ENCODE results near the gene NEIL3. TPM values are rescaled to one million over a fixed set of nuclear protein-coding genes. Genes with fewer than 3 reads are reported as not detected.

The NEIL3 gene
- total RNA-seq, 4 donors from 2014 or later = 1.1 to 3.1 (median 2.1) TPM

DNA sequence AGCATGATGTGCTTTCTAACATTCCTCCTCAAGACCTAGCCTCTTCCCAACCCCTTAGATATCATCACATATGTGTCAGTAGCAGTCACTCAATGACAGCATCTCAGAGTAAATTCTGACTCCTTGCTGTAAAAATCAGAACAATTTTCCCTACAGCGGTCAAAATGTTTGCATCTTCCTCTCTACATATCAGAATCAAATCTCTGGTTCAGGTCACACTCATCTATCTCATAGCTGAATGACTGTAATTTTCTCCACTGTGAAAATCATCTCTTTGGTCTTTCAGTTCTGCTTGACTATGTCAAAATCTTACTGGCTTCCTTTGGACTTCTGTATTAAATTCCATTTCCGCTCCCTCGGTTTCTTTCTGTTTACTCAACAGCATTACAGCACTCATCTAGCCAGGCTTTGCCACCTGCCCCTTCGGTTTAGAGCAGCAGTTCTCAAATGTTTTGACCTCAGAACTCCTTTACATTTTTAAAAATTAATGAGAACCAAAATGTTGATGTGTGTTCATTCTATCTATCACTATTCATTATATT is 75.3 kb downstream of the NEIL3 start:
- H3K27me3 ChIP-seq = no peaks in the 10 kb centered on the region
- peaks cover 1% of the 10 kb centered on the region for H3K4me1 ChIP-seq
- no peak overlapping the region for H3K4me3 ChIP-seq
- no peaks in the 10 kb centered on the region for H3K9me3 ChIP-seq
- no peaks in the 10 kb centered on the region for H3K36me3 ChIP-seq
- DNase-seq (ENCODE audit: low spot score in 2 of 2) = no peak
- WGBS = 85% methylated on average over 4 of the region's 4 CpGs
- no peak overlapping the region for H3K27ac ChIP-seq
- TF ChIP-seq EP300 (IDR thresholded peaks at IDR 0.05) = no peak
- TF ChIP-seq, protein P1, sequence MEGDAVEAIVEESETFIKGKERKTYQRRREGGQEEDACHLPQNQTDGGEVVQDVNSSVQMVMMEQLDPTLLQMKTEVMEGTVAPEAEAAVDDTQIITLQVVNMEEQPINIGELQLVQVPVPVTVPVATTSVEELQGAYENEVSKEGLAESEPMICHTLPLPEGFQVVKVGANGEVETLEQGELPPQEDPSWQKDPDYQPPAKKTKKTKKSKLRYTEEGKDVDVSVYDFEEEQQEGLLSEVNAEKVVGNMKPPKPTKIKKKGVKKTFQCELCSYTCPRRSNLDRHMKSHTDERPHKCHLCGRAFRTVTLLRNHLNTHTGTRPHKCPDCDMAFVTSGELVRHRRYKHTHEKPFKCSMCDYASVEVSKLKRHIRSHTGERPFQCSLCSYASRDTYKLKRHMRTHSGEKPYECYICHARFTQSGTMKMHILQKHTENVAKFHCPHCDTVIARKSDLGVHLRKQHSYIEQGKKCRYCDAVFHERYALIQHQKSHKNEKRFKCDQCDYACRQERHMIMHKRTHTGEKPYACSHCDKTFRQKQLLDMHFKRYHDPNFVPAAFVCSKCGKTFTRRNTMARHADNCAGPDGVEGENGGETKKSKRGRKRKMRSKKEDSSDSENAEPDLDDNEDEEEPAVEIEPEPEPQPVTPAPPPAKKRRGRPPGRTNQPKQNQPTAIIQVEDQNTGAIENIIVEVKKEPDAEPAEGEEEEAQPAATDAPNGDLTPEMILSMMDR (IDR thresholded peaks at IDR 0.05) = no peak
- no peak for TF ChIP-seq POLR2A (IDR thresholded peaks at IDR 0.05)
- no peak for TF ChIP-seq POLR2AphosphoS5 (IDR thresholded peaks at IDR 0.05)

DNA sequence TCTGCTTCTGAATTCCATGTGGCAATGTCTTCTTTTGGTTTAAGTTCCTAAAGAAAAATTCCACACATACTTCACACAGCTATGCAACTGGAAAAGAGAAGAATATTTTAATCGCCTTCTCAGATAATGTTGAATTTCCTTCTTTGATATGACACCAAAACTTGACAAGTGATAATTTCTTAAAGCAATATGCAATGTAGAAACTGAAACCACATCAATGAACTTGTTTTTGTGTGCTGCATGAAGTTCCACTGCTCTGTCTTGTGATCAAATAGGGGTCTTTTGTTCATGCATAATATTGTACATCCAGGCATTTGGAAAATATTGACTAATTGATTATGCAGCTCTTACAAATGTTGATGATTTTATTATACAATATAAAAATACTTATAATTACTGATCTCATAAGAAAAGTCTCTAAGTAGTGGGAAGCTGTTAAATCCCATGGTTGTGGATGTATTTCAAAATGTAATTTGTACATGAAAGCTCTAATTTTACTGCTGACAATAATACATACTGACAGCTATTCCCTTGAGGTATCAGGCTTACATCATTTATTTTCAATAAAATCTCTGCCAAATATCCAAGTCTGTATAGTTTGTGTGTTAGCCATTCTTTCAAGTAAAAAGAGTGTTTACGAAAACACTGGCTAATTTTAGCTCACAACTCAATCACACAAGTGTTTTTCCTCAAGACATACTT is 76.1 kb downstream of the NEIL3 start:
- H3K9me3 ChIP-seq = no peaks in the 10 kb centered on the region
- no peak overlapping the region for H3K4me3 ChIP-seq
- no peak for DNase-seq (ENCODE audit: low spot score in 2 of 2)
- TF ChIP-seq, protein P1 (IDR thresholded peaks at IDR 0.05) = no peak
- TF ChIP-seq EP300 (IDR thresholded peaks at IDR 0.05) = no peak
- no peaks in the 10 kb centered on the region for H3K27me3 ChIP-seq
- no peak overlapping the region for H3K27ac ChIP-seq
- WGBS = 28% methylated on average over 2 of the region's 2 CpGs
- peaks cover 3% of the 10 kb centered on the region for H3K4me1 ChIP-seq
- H3K36me3 ChIP-seq = no peaks in the 10 kb centered on the region

DNA sequence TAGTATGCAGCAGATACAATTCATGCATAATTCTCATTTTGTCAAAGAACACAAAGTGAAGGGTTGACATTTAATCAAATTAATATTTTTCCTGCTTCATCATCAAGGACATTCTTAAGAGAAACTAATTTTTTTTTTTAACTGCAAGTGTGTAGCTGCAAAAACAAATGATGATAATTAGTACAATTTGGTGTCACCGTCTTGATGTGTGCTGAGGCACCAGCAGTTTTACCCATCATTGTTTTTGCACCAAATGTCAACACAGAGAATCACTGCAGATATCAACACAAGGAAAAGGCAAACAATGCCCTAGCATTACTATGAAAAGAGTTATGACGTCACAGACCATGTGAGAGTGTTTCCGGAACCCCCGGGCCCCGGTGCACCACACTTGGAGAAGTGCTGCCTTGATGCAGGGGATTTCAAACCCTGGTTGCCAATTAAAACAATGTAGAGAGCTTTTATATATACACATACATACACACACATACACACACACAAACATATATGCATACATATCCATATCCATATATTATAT is 76.7 kb downstream of the NEIL3 start:
- Histone ChIP-seq H3K9me3 (no peaks in the 10 kb centered on the region), H3K27ac (no peak overlapping the region), H3K27me3 (no peaks in the 10 kb centered on the region), H3K4me1 (peaks cover 3% of the 10 kb centered on the region), H3K4me3 (no peak overlapping the region), H3K36me3 (no peaks in the 10 kb centered on the region)
- WGBS = 38% methylated on average over 5 of the region's 5 CpGs
- TF ChIP-seq POLR2AphosphoS5 (IDR thresholded peaks at IDR 0.05) (no peak), POLR2A (IDR thresholded peaks at IDR 0.05) (no peak), EP300 (IDR thresholded peaks at IDR 0.05) (no peak)
- TF ChIP-seq, protein P1 (IDR thresholded peaks at IDR 0.05) = no peak
- no peak for DNase-seq (ENCODE audit: low spot score in 2 of 2)

DNA sequence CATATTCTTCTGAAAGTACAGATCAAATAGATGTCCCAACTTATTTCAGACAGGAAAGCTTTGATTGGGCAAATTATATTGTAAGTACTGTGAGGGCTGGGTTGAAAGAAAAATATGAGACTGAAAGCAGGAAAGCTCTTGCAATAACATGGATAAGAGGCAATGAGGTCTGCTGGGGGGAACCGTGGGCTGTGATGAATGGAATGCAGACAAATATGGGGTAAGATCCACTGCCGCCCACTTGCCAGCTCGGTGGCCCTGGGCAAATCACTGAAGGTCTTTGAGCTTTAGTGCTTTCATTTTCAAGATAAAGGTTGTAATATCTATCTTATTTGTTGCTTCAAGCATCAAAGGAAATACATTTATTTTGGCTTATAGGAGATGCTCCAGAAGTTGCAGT is 81.6 kb downstream of the NEIL3 start:
- no peaks in the 10 kb centered on the region for H3K36me3 ChIP-seq
- no peak for DNase-seq (ENCODE audit: low spot score in 2 of 2)
- no peaks in the 10 kb centered on the region for H3K9me3 ChIP-seq
- H3K4me3 ChIP-seq = no peak overlapping the region
- no peaks in the 10 kb centered on the region for H3K27me3 ChIP-seq
- H3K27ac ChIP-seq = no peak overlapping the region
- TF ChIP-seq, protein P1 (IDR thresholded peaks at IDR 0.05) = no peak
- TF ChIP-seq POLR2A (IDR thresholded peaks at IDR 0.05) (no peak), POLR2AphosphoS5 (IDR thresholded peaks at IDR 0.05) (no peak), EP300 (IDR thresholded peaks at IDR 0.05) (no peak)
- peaks cover 3% of the 10 kb centered on the region for H3K4me1 ChIP-seq
- 57% methylated on average over 3 of the region's 3 CpGs for WGBS

DNA sequence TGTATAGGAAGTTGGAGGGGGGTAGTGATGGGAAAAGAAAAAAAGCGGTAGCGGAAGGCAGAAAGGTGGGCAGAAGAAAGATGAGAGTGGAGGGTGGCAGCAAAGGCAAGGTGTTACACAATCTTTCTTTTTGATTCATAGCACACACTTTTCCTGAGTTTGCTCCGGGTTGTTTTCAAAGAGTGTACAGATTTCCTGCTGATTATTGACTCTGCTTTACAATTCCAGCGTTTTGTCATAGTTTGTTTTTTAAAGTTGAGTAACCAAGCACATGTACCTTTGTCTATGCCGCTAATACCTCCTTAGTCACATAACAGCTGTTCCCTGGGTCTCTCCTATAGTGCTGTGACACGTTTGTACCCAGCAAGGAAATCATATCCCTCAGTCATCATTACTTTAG is 82.3 kb downstream of the NEIL3 start:
- WGBS = 71% methylated on average over 6 of the region's 6 CpGs
- DNase-seq (ENCODE audit: low spot score in 2 of 2) = no peak
- TF ChIP-seq, protein P1 (IDR thresholded peaks at IDR 0.05) = no peak
- TF ChIP-seq EP300 (IDR thresholded peaks at IDR 0.05) (no peak), POLR2A (IDR thresholded peaks at IDR 0.05) (no peak), POLR2AphosphoS5 (IDR thresholded peaks at IDR 0.05) (no peak)
- Histone ChIP-seq H3K4me1 (peaks cover 3% of the 10 kb centered on the region), H3K27ac (no peak overlapping the region), H3K4me3 (no peak overlapping the region), H3K36me3 (no peaks in the 10 kb centered on the region), H3K27me3 (no peaks in the 10 kb centered on the region), H3K9me3 (no peaks in the 10 kb centered on the region)

Measured in suprapubic skin (tissue), 4 donors.